ENCODE measurements around the gene MBNL1.

MBNL1 gene

GRCh38 chr3:152470893-152471292 lies 202.2 kb downstream of the MBNL1 start:
- DNase-seq = no peak
- no peak overlapping the region for H3K27ac ChIP-seq (ENCODE audit: low read length)
- H3K79me2 ChIP-seq (ENCODE audit: low read length) = no peaks in the 10 kb centered on the region
- TF ChIP-seq CTCF (IDR thresholded peaks at IDR 0.05; ENCODE audit: low read length) (no peak), EZH2 (optimal IDR thresholded peaks at IDR 0.05; ENCODE audit: low read depth, low read length) (no peak)
- H3K4me3 ChIP-seq (ENCODE audit: low read length) = no peak overlapping the region
- H3F3A ChIP-seq (ENCODE audit: insufficient read depth, low read length) = peaks cover 13% of the 10 kb centered on the region; the same call in 1 of the 2 replicates
- H3K9me3 ChIP-seq (replicated peaks; ENCODE audit: insufficient read depth, low read length) = no peaks in the 10 kb centered on the region
- no peaks in the 10 kb centered on the region for H3K36me3 ChIP-seq (replicated peaks; ENCODE audit: insufficient read depth, low read length)
- no peaks in the 10 kb centered on the region for H3K27me3 ChIP-seq (replicated peaks; ENCODE audit: insufficient read depth, low read length)
- no peaks in the 10 kb centered on the region for H3K9me2 ChIP-seq (replicated peaks; ENCODE audit: insufficient read depth, low read length)
- no peaks in the 10 kb centered on the region; the same call in 1 of the 2 replicates for H4K20me1 ChIP-seq (ENCODE audit: insufficient read depth, low read length)
- H3K9ac ChIP-seq (ENCODE audit: low read length) = no peak overlapping the region
- H3K4me1 ChIP-seq (ENCODE audit: low read length) = no peaks in the 10 kb centered on the region
- no peak overlapping the region for H3K4me2 ChIP-seq (ENCODE audit: low read depth, low read length)
- H2AFZ ChIP-seq (ENCODE audit: low read length) = no peak overlapping the region

DNA sequence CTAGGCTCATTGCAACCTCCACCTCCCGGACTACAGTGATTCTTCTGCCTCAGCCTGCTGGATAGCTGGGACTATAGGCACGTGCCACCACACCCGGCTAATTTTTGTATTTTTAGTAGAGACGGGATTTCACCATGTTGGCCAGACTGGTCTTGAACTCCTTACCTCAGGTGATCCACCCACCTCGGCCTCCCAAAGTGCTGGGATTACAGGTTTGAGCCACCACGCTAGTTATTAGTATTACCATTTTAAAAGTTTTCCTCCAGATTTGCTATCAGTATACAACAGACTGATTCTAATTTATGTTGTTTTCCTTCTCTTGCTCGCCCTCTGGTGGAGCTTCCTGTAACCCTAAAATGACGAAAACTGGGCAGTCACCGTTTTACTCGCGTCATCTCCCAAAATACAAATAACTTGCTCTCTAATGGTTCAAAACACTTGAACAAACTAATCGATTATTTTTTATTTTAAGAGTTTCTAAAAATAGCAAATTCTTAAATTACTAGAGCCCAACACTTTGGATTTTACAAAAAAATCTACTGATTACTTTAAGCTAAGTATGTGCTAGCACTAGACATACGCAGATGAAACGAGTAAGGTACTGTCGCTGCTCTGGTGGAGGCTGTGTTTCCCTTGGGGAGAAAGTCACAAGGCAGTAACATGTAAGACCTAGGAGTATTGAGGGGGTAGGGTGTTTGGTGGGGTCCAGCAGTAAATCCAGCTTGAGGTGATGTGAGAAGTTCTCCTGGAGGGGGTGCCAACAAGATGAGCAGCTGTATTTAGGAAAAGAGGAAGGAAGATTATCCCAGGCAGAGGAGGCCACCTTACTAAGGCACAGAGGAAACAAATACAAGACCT lies 203.3 kb downstream of the MBNL1 start:
- H3K4me2 ChIP-seq (ENCODE audit: low read depth, low read length) = no peak overlapping the region
- H3K4me3 ChIP-seq (ENCODE audit: low read length) = no peak overlapping the region

DNA sequence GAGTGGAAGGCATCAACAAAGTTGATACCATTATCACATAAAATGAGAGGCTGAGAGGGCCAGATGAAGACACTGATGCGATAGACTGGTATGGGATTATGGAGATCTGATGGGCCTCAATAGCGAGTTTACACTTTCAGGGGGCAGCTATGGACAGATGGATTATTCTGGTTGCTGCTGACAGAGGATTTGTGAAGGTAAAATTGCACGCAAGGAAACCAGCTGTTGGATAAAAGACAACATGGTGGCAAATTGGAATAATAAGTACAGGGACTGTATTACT lies 203.9 kb downstream of the MBNL1 start:
- Histone ChIP-seq H3K9me2 (replicated peaks; ENCODE audit: insufficient read depth, low read length) (no peaks in the 10 kb centered on the region), H3K4me1 (ENCODE audit: low read length) (no peaks in the 10 kb centered on the region), H3K79me2 (ENCODE audit: low read length) (no peaks in the 10 kb centered on the region), H3F3A (ENCODE audit: insufficient read depth, low read length) (0 out of 2 replicates have a peak, but pooled peaks cover 5% of the 10 kb centered on the region), H4K20me1 (ENCODE audit: insufficient read depth, low read length) (no peaks in the 10 kb centered on the region), H3K27me3 (replicated peaks; ENCODE audit: insufficient read depth, low read length) (no peaks in the 10 kb centered on the region), H3K9ac (ENCODE audit: low read length) (no peak overlapping the region), H3K4me2 (ENCODE audit: low read depth, low read length) (no peak overlapping the region), H3K36me3 (replicated peaks; ENCODE audit: insufficient read depth, low read length) (no peaks in the 10 kb centered on the region), H3K9me3 (replicated peaks; ENCODE audit: insufficient read depth, low read length) (no peaks in the 10 kb centered on the region), H2AFZ (ENCODE audit: low read length) (no peak overlapping the region), H3K27ac (ENCODE audit: low read length) (no peak overlapping the region), H3K4me3 (ENCODE audit: low read length) (no peak overlapping the region)
- TF ChIP-seq CTCF (IDR thresholded peaks at IDR 0.05; ENCODE audit: low read length) (no peak), EZH2phosphoT487 (IDR thresholded peaks at IDR 0.05; ENCODE audit: low read length) (no peak), EZH2 (optimal IDR thresholded peaks at IDR 0.05; ENCODE audit: low read depth, low read length) (no peak)
- no peak for DNase-seq

More for the DNA sequence above, 203.3 kb downstream of the MBNL1 start:
- Histone ChIP-seq H3K9me2 (replicated peaks; ENCODE audit: insufficient read depth, low read length) (no peaks in the 10 kb centered on the region), H2AFZ (ENCODE audit: low read length) (no peak overlapping the region), H3K36me3 (replicated peaks; ENCODE audit: insufficient read depth, low read length) (no peaks in the 10 kb centered on the region), H3F3A (ENCODE audit: insufficient read depth, low read length) (0 out of 2 replicates have a peak, but pooled peaks cover 5% of the 10 kb centered on the region), H3K9me3 (replicated peaks; ENCODE audit: insufficient read depth, low read length) (no peaks in the 10 kb centered on the region), H3K27ac (ENCODE audit: low read length) (no peak overlapping the region), H3K4me1 (ENCODE audit: low read length) (no peaks in the 10 kb centered on the region), H4K20me1 (ENCODE audit: insufficient read depth, low read length) (no peaks in the 10 kb centered on the region), H3K79me2 (ENCODE audit: low read length) (no peaks in the 10 kb centered on the region), H3K27me3 (replicated peaks; ENCODE audit: insufficient read depth, low read length) (no peaks in the 10 kb centered on the region), H3K9ac (ENCODE audit: low read length) (no peak overlapping the region)
- TF ChIP-seq EZH2 (optimal IDR thresholded peaks at IDR 0.05; ENCODE audit: low read depth, low read length) (no peak), CTCF (IDR thresholded peaks at IDR 0.05; ENCODE audit: low read length) (peak; percentile 51), EZH2phosphoT487 (IDR thresholded peaks at IDR 0.05; ENCODE audit: low read length) (no peak)
- DNase-seq = peak; percentile 32
